K562 (cell line): Measurements from ENCODE around the gene CSK. TPM values are rescaled to one million over a fixed set of nuclear protein-coding genes. Genes with fewer than 3 reads are reported as not detected.

Experiments used
- ATF4 ChIP-seq: fragments of 450-650 bp; formaldehyde crosslinking; IDR thresholded peaks from 2 replicates; pipeline ENCODE4 v1.4.0; 2022; ENCODE audit warnings: mild to moderate bottlenecking, moderate library complexity
- GABPA ChIP-seq: fragments of 200-800 bp; sonication (Bioruptor generic); conservative IDR thresholded peaks from 2 replicates; pipeline ENCODE4 v1.6.1; 2016; ENCODE audit warnings: low read depth, missing genetic modification characterization, missing compliant biosample characterization
- ZBTB33 ChIP-seq: sonication (generic); formaldehyde crosslinking; IDR thresholded peaks from 2 replicates; pipeline ENCODE4 v1.8.1; 2023; ENCODE audit warnings: mild to moderate bottlenecking, missing genetic modification reagents
- ZNF277 ChIP-seq: fragments of 250-450 bp; sonication (Bioruptor Pico); IDR thresholded peaks from 2 replicates; pipeline ENCODE4 v1.8.0; 2022; ENCODE audit warnings: inconsistent platforms, mild to moderate bottlenecking, moderate library complexity, borderline replicate concordance
- polyA plus RNA-seq, 8 experiments: library from polyadenylated mRNA; depleted of rRNA in 4 of 8; stranded (reverse) in 5 of 8; unstranded in 3 of 8; fragments of >200 nt; fragmentation: Nextera tagmentation in 2 of 8; fragmentation: Illumina TruSeq in 1 of 8; extraction: Ambion mirVana in 2 of 8; extraction: Trizol in 1 of 8; gene quantifications; 2 replicates each; pipeline versions ENCODE4 v1.2.1 to v1.2.3, GENCODE V29; 2011 to 2014; ENCODE audit warnings: inconsistent platforms in 1 of 8, missing spikeins in 1 of 8
- total RNA-seq, 7 experiments: library from RNA; depleted of rRNA in 6 of 7; stranded (reverse); fragments of >200 nt in 6 of 7; fragmentation: Illumina TruSeq in 2 of 7; extraction: Trizol in 2 of 7; gene quantifications; 2 replicates each; pipeline versions ENCODE4 v1.2.1 to v1.2.3, GENCODE V29; 2011 to 2021; ENCODE audit warnings: low replicate concordance in 1 of 7

Gene CSK
- total and polyA plus RNA-seq, 9 of the 15 experiments (the other 6 are each of a cell fraction or from before 2014, with no cell fraction given) = 1.5 to 112 (median 22.5) TPM

GRCh38 chr15:74776821-74777768 lies 4.8 kb upstream of the CSK start (continued):
- TF ChIP-seq ATF4 (0 out of 2 replicates have a peak, but pooled peaks have one; percentile 19), ZNF277 (no peak), GABPA (tag) (0 out of 2 replicates have a peak, but pooled peaks have one; percentile 14), ZBTB33 (CRISPR knock-in tag) (peak; percentile 60; the same call in 1 of the 2 replicates)
